ENCODE measurements around the gene LRRC42. TPM values are rescaled to one million over a fixed set of nuclear protein-coding genes. Genes with fewer than 3 reads are reported as not detected.

Gene LRRC42
- total and polyA plus RNA-seq, 10 of the 15 experiments (the other 5 are each of a cell fraction or from before 2014, with no cell fraction given), result 11.0 to 34.4 (median 23.0) TPM

GRCh38 chr1:54012863-54013262, 66.7 kb downstream of the LRRC42 start:
- H3K9ac ChIP-seq (ENCODE audit: control insufficient read depth, insufficient read depth, low read length), result no peak overlapping the region
- in situ Hi-C loops (cut with MboI) (loop anchor here (5.0 kb wide), 1 partner anchor 51 kb away; no protein-coding TSS in a partner anchor), intact Hi-C loops (cut with micrococcal nuclease; ENCODE audit: unreplicated experiment) (no loop called here)
- BruUV-seq (replicated peaks), result no TSS peak
- H3K79me2 ChIP-seq (ENCODE audit: control insufficient read depth, insufficient read depth, low read length), result no peaks in the 10 kb centered on the region
- no peaks in the 10 kb centered on the region for H3K36me3 ChIP-seq (ENCODE audit: control insufficient read depth in 2 of 2, insufficient read depth in 2 of 2, low read length in 1 of 2)
- no peak for ATAC-seq
- H3K4me2 ChIP-seq (ENCODE audit: control insufficient read depth, insufficient read depth), result no peak overlapping the region
- ChIA-PET POLR2A (no interaction called here), RAD21 (ENCODE audit: unreplicated experiment) (no interaction called here), SMC1A (ENCODE audit: uncharacterized antibody, unreplicated experiment) (no interaction called here), CTCF (no interaction called here)
- TF ChIP-seq MEF2B (IDR thresholded peaks at IDR 0.05; ENCODE audit: partially characterized antibody, poor library complexity, severe bottlenecking) (no peak), SREBF2 (IDR thresholded peaks at IDR 0.05; ENCODE audit: low read length) (no peak), YY1 (IDR thresholded peaks at IDR 0.05; ENCODE audit: low read depth, low read length) (no peak), MYB (IDR thresholded peaks at IDR 0.05; ENCODE audit: borderline replicate concordance, low read depth, low read length) (no peak), FOS (IDR thresholded peaks at IDR 0.05; ENCODE audit: borderline replicate concordance, extremely low read depth, insufficient read length) (no peak), RFX5 (IDR thresholded peaks at IDR 0.05; ENCODE audit: low read depth, low read length) (no peak), ZNF622 (IDR thresholded peaks at IDR 0.05) (no peak), NFYB (IDR thresholded peaks at IDR 0.05; ENCODE audit: insufficient read depth, low read depth, low read length) (no peak), SMC3 (IDR thresholded peaks at IDR 0.05; ENCODE audit: borderline replicate concordance, low read length) (no peak), ZBTB4 (CRISPR knock-in tag; IDR thresholded peaks at IDR 0.05) (no peak), HDGF (IDR thresholded peaks at IDR 0.05) (no peak)
- no peaks in the 10 kb centered on the region for H3K4me1 ChIP-seq (ENCODE audit: control insufficient read depth, insufficient read depth, low read length)
- H3K4me3 ChIP-seq, result no peak overlapping the region
- FAIRE-seq, result no peak
- 38% methylated on average over 8 of the region's 8 CpGs for WGBS (ENCODE audit: insufficient coverage, insufficient replicate concordance, low lambda C conversion rate, missing lambda C conversion rate)
- no peaks in the 10 kb centered on the region; a peak in 2 of 4 replicates for H3K27me3 ChIP-seq (replicated peaks in 1 of 2; ENCODE audit: control insufficient read depth in 2 of 2, insufficient read depth in 2 of 2, low read length in 1 of 2)
- no peak overlapping the region for H3K27ac ChIP-seq (ENCODE audit: control insufficient read depth, insufficient read depth)
- H4K20me1 ChIP-seq (ENCODE audit: control insufficient read depth, insufficient read depth), result no peaks in the 10 kb centered on the region
- H3K9me3 ChIP-seq (replicated peaks; ENCODE audit: control insufficient read depth, insufficient read depth, low read length), result no peaks in the 10 kb centered on the region
- DNase-seq (ENCODE audit: low read depth, low spot score), result no peak
- H2AFZ ChIP-seq (ENCODE audit: control insufficient read depth, low read depth, low read length), result no peak overlapping the region
